OCI-LY1 (cell line): ENCODE results near the gene TCIRG1.
A peak's percentile ranks its signal among the peaks of the same experiment; 100 is the strongest.

Experiments used
- H2AFZ ChIP-seq: fragments of 200-600 bp; sonication (generic), shearing (Covaris generic); 2 replicates; pipeline ENCODE4 v1.6.0; 2014; ENCODE audit warnings: antibody characterized with exemption, mild to moderate bottlenecking, low read length
- H3F3A ChIP-seq: fragments of 200-600 bp; sonication (generic), shearing (Covaris generic); 2 replicates; pipeline ENCODE4 v1.6.0; 2014; ENCODE audit warnings: mild to moderate bottlenecking, antibody characterized with exemption, low read length, moderate library complexity; ENCODE audit not compliant: insufficient read depth
- H3K27ac ChIP-seq: fragments of 200-600 bp; sonication (generic); 2 replicates; pipeline ENCODE4 v1.5.1; 2014; ENCODE audit warnings: low read length, mixed run types, mild to moderate bottlenecking, low read depth; ENCODE audit not compliant: poor library complexity, severe bottlenecking
- H3K27me3 ChIP-seq: fragments of 200-600 bp; sonication (generic); 2 replicates; pipeline ENCODE4 v1.6.0; 2014; ENCODE audit warnings: antibody characterized with exemption, mild to moderate bottlenecking, low read length, moderate library complexity; ENCODE audit not compliant: insufficient read depth
- H3K36me3 ChIP-seq: fragments of 200-600 bp; sonication (generic); 2 replicates; pipeline ENCODE4 v1.6.1; 2014; ENCODE audit warnings: mild to moderate bottlenecking, antibody characterized with exemption, low read length, moderate library complexity, mixed read lengths; ENCODE audit not compliant: insufficient read depth
- H3K4me1 ChIP-seq: fragments of 200-600 bp; sonication (generic); 2 replicates; pipeline ENCODE4 v1.5.1; 2014; ENCODE audit warnings: mild to moderate bottlenecking, low read length, moderate library complexity; ENCODE audit not compliant: insufficient read depth, severe bottlenecking
- H3K4me2 ChIP-seq: fragments of 200-600 bp; sonication (generic), shearing (Covaris generic); 2 replicates; pipeline ENCODE4 v1.6.1; 2014; ENCODE audit warnings: low read length
- H3K4me3 ChIP-seq: fragments of 200-600 bp; sonication (generic); 2 replicates; pipeline ENCODE4 v1.5.1; 2014; ENCODE audit warnings: low read length, low read depth, mild to moderate bottlenecking, mixed read lengths; ENCODE audit not compliant: poor library complexity, severe bottlenecking
- H3K79me2 ChIP-seq: fragments of 200-600 bp; shearing (Covaris generic); 2 replicates; pipeline ENCODE4 v1.6.1; 2016; ENCODE audit warnings: mixed run types, low read length, mixed read lengths; ENCODE audit not compliant: insufficient read depth
- H3K9ac ChIP-seq: fragments of 200-600 bp; sonication (generic), shearing (Covaris generic); 2 replicates; pipeline ENCODE4 v1.6.1; 2014; ENCODE audit warnings: mild to moderate bottlenecking, low read length, mixed read lengths
- H3K9me2 ChIP-seq: fragments of 200-600 bp; sonication (generic), shearing (Covaris generic); 2 replicates; pipeline ENCODE4 v1.6.1; 2014; ENCODE audit warnings: low read depth, mild to moderate bottlenecking, low read length, mixed read lengths
- H3K9me3 ChIP-seq: fragments of 200-600 bp; shearing (Covaris generic); 2 replicates; pipeline ENCODE4 v1.6.1; 2014; ENCODE audit warnings: low read length, mixed read lengths
- H4K20me1 ChIP-seq: fragments of 200-600 bp; sonication (generic), shearing (Covaris generic); 2 replicates; pipeline ENCODE4 v1.6.0; 2016; ENCODE audit warnings: mild to moderate bottlenecking, low read length; ENCODE audit not compliant: insufficient read depth
- EZH2 ChIP-seq: fragments of 200-600 bp; sonication (generic), shearing (Covaris generic); IDR thresholded peaks from 2 replicates; pipeline ENCODE4 v1.8.0; 2017; ENCODE audit warnings: borderline replicate concordance, mixed run types, mild to moderate bottlenecking, antibody characterized with exemption, low read length, moderate library complexity, mixed read lengths
- TF ChIP-seq, protein P1 (sequence below): fragments of 200-600 bp; sonication (generic), shearing (Covaris generic); IDR thresholded peaks from 2 replicates; pipeline ENCODE4 v1.5.1; 2017; ENCODE audit warnings: mild to moderate bottlenecking, antibody characterized with exemption, low read length, moderate library complexity, mixed read lengths

Gene TCIRG1

DNA sequence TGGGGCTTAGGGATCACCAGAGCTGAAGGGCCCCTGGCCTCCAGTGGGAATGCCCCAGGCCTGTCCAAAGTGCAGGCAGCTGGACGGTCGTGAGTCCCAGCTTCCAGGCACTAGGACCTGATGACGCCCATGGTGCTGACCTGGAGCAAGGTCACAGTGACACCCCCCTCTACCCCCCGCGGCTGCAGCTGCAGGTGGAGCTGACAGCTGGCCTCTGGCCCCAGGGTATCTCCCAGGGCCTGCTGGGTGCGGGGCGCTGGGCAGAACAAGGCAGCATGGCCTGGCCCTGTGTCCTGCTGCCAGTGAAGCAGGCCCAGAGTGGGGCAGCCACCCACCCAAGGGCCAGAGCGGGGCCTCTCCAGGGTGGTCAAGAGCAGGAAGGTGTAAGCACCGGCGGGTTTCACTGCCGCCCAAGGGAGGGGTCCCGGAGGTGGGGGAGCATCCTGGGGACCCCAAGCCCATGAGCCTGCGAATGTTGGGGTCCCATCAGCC is 553 bp upstream of the TCIRG1 start:
- no peaks in the 10 kb centered on the region for H3K27me3 ChIP-seq
- H3K9me3 ChIP-seq = no peaks in the 10 kb centered on the region
- H3K4me1 ChIP-seq = peaks cover 41% of the 10 kb centered on the region

GRCh38 chr11:68039526-68040086 is 781 bp downstream of the TCIRG1 start:
- H3K4me2 ChIP-seq = peak overlapping the region; percentile 91
- H3K27me3 ChIP-seq = no peaks in the 10 kb centered on the region
- peaks cover 20% of the 10 kb centered on the region; the same call in 1 of the 2 replicates for H3K36me3 ChIP-seq
- no peaks in the 10 kb centered on the region for H4K20me1 ChIP-seq
- TF ChIP-seq, protein P1, sequence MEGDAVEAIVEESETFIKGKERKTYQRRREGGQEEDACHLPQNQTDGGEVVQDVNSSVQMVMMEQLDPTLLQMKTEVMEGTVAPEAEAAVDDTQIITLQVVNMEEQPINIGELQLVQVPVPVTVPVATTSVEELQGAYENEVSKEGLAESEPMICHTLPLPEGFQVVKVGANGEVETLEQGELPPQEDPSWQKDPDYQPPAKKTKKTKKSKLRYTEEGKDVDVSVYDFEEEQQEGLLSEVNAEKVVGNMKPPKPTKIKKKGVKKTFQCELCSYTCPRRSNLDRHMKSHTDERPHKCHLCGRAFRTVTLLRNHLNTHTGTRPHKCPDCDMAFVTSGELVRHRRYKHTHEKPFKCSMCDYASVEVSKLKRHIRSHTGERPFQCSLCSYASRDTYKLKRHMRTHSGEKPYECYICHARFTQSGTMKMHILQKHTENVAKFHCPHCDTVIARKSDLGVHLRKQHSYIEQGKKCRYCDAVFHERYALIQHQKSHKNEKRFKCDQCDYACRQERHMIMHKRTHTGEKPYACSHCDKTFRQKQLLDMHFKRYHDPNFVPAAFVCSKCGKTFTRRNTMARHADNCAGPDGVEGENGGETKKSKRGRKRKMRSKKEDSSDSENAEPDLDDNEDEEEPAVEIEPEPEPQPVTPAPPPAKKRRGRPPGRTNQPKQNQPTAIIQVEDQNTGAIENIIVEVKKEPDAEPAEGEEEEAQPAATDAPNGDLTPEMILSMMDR = no peak
- TF ChIP-seq EZH2 = no peak
- H3F3A ChIP-seq = no peaks in the 10 kb centered on the region
- no peaks in the 10 kb centered on the region for H3K9me3 ChIP-seq
- H3K9me2 ChIP-seq = no peaks in the 10 kb centered on the region
- H3K9ac ChIP-seq = peak overlapping the region; percentile 92
- peak overlapping the region; percentile 76 for H3K27ac ChIP-seq
- peaks cover 47% of the 10 kb centered on the region for H3K4me1 ChIP-seq
- H3K79me2 ChIP-seq = no peaks in the 10 kb centered on the region
- H3K4me3 ChIP-seq = peak overlapping the region; percentile 95
- no peak overlapping the region for H2AFZ ChIP-seq

More for the DNA sequence above, 553 bp upstream of the TCIRG1 start:
- H3K9me2 ChIP-seq = no peaks in the 10 kb centered on the region
- no peaks in the 10 kb centered on the region for H3K79me2 ChIP-seq
- H4K20me1 ChIP-seq = no peaks in the 10 kb centered on the region
- H3F3A ChIP-seq = no peaks in the 10 kb centered on the region
- H2AFZ ChIP-seq = no peak overlapping the region
- H3K36me3 ChIP-seq = peaks cover 19% of the 10 kb centered on the region; the same call in 1 of the 2 replicates
- H3K4me3 ChIP-seq = peak overlapping the region; percentile 95
- H3K27ac ChIP-seq = peak overlapping the region; percentile 76
- H3K4me2 ChIP-seq = peak overlapping the region; percentile 91
- H3K9ac ChIP-seq = peak overlapping the region; percentile 92
- TF ChIP-seq EZH2 = no peak
- TF ChIP-seq, protein P1 = no peak

DNA sequence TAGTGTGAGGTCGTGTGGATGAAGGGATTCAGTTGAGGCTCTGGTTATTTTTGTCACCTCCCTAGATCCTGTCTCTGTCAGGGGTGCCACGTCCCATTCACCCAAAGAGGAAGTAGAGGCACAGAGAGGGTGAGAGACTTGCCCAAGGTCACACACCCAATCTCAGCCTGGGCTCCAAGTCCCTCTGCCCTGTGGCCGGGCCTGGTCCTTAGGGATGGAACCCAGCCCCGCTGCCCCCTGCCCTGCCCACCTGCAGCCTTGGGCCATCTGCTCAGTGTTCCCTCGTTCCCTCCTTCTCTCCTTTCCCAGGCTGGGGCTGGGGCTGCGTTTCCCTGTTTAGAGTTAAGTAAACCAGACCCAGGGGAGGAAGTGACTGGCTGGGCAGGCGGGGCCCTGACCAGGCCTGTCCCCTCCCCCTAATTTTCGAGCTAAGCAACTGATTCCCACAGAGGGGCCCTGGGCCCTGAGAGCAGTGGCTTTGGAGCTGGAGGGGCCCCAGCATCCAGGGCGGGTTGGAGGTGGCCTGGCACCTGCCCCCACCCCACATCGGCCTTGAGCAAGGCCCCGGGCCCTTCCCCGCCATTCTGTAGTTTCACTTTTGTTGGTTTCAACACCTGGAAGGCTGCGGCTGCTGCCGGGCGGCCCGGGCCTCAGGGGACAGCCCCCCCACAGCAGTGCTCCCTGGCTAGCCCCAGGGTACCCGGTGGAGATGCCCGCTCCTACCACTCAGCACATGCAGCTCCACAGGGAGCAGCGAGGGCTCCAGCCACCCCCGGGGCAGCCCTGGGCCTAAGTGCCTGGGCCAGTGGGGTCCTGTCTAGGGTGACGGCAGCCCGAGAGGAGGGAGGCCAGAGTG is 1.5 kb downstream of the TCIRG1 start:
- TF ChIP-seq, protein P1 = no peak
- TF ChIP-seq EZH2 = no peak
- H3K9me3 ChIP-seq = no peaks in the 10 kb centered on the region
- H3K4me2 ChIP-seq = peak overlapping the region; percentile 91
- H4K20me1 ChIP-seq = no peaks in the 10 kb centered on the region
- peaks cover 27% of the 10 kb centered on the region for H3K36me3 ChIP-seq
- peaks cover 47% of the 10 kb centered on the region for H3K4me1 ChIP-seq
- H3K27ac ChIP-seq = peak overlapping the region; percentile 76
- no peaks in the 10 kb centered on the region for H3K79me2 ChIP-seq
- H3K9ac ChIP-seq = peak overlapping the region; percentile 92
- peak overlapping the region; percentile 95 for H3K4me3 ChIP-seq
- H3K9me2 ChIP-seq = no peaks in the 10 kb centered on the region
- no peaks in the 10 kb centered on the region for H3K27me3 ChIP-seq
- H3F3A ChIP-seq = no peaks in the 10 kb centered on the region
- no peak overlapping the region for H2AFZ ChIP-seq
